Neural crest cell (in vitro differentiated cells): ENCODE measurements around the gene BARHL1. TPM values are rescaled to one million over a fixed set of nuclear protein-coding genes. Genes with fewer than 3 reads are reported as not detected.

Experiments used
- DNase-seq: peaks from one replicate; pipeline ENCODE4 v3.0.0; 2021; ENCODE audit warnings: low read depth, mixed read lengths, low spot score
- H3K27ac Mint-ChIP-seq: one replicate; pipeline ENCODE4 v1.8.0; 2021; ENCODE audit warnings: mild to moderate bottlenecking, mixed read lengths; ENCODE audit not compliant: unreplicated experiment
- H3K27me3 Mint-ChIP-seq: 2 replicates; pipeline ENCODE4 v1.8.0; 2021; ENCODE audit warnings: low read depth, mild to moderate bottlenecking, mixed read lengths
- H3K36me3 Mint-ChIP-seq: 2 replicates; pipeline ENCODE4 v1.8.0; 2021; ENCODE audit warnings: low read depth, mild to moderate bottlenecking, mixed read lengths
- H3K4me1 Mint-ChIP-seq: 2 replicates; pipeline ENCODE4 v1.8.0; 2021; ENCODE audit warnings: mixed read lengths
- H3K4me3 Mint-ChIP-seq: one replicate; pipeline ENCODE4 v1.8.0; 2021; ENCODE audit warnings: mild to moderate bottlenecking, mixed read lengths
- H3K9me3 Mint-ChIP-seq: 2 replicates; pipeline ENCODE4 v1.8.0; 2021; ENCODE audit warnings: mixed read lengths
- CTCF ChIP-seq: fragments of 200-600 bp; sonication (generic); conservative IDR thresholded peaks from 2 replicates; pipeline ENCODE4 v1.5.0; 2021; ENCODE audit warnings: antibody characterized with exemption, mild to moderate bottlenecking
- total RNA-seq: library from RNA; stranded (reverse); gene quantifications from 2 replicates; pipeline ENCODE4 v1.2.1, GENCODE V29; 2021

Gene BARHL1
- total RNA-seq, 1 donor from 2014 or later = not detected

- DNase-seq = no peak
- H3K36me3 Mint-ChIP-seq = no peaks in the 10 kb centered on the region
Observed at GRCh38 chr9:132571806-132572600, 10.4 kb upstream of the BARHL1 start.

GRCh38 chr9:132572921-132573320, 9.5 kb upstream of the BARHL1 start:
- no peak for DNase-seq
- no peaks in the 10 kb centered on the region for H3K9me3 Mint-ChIP-seq
- no peaks in the 10 kb centered on the region for H3K36me3 Mint-ChIP-seq
- no peak overlapping the region for H3K27ac Mint-ChIP-seq
- H3K27me3 Mint-ChIP-seq = peaks cover 44% of the 10 kb centered on the region
- peaks cover 12% of the 10 kb centered on the region for H3K4me1 Mint-ChIP-seq
- TF ChIP-seq CTCF = no peak
- no peak overlapping the region for H3K4me3 Mint-ChIP-seq

More at GRCh38 chr9:132571806-132572600, 10.4 kb upstream of the BARHL1 start:
- H3K27ac Mint-ChIP-seq = no peak overlapping the region
- peaks cover 12% of the 10 kb centered on the region for H3K4me1 Mint-ChIP-seq
- no peaks in the 10 kb centered on the region for H3K9me3 Mint-ChIP-seq
- no peak for TF ChIP-seq CTCF
- no peak overlapping the region for H3K4me3 Mint-ChIP-seq
- H3K27me3 Mint-ChIP-seq = peaks cover 35% of the 10 kb centered on the region

GRCh38 chr9:132575005-132575609, 7.3 kb upstream of the BARHL1 start:
- Mint-ChIP-seq H3K27ac (no peak overlapping the region), H3K36me3 (no peaks in the 10 kb centered on the region), H3K27me3 (peaks cover 66% of the 10 kb centered on the region), H3K4me3 (peak overlapping the region; percentile 38), H3K4me1 (peaks cover 12% of the 10 kb centered on the region), H3K9me3 (no peaks in the 10 kb centered on the region)
- TF ChIP-seq CTCF = peak; percentile 92
- peak; percentile 93 for DNase-seq

- peaks cover 72% of the 10 kb centered on the region for H3K27me3 Mint-ChIP-seq
- no peaks in the 10 kb centered on the region for H3K36me3 Mint-ChIP-seq
- no peak overlapping the region for H3K27ac Mint-ChIP-seq
- H3K9me3 Mint-ChIP-seq = no peaks in the 10 kb centered on the region
- no peak for DNase-seq
- TF ChIP-seq CTCF = no peak
- H3K4me1 Mint-ChIP-seq = peaks cover 12% of the 10 kb centered on the region
- no peak overlapping the region for H3K4me3 Mint-ChIP-seq
Observed at GRCh38 chr9:132575811-132576210, 6.6 kb upstream of the BARHL1 start.

GRCh38 chr9:132577119-132577518, 5.3 kb upstream of the BARHL1 start:
- H3K9me3 Mint-ChIP-seq = no peaks in the 10 kb centered on the region

More at GRCh38 chr9:132577119-132577518, 5.3 kb upstream of the BARHL1 start:
- Mint-ChIP-seq H3K4me1 (peaks cover 21% of the 10 kb centered on the region), H3K36me3 (no peaks in the 10 kb centered on the region), H3K27me3 (peaks cover 81% of the 10 kb centered on the region), H3K4me3 (no peak overlapping the region), H3K27ac (no peak overlapping the region)
- DNase-seq = no peak
- no peak for TF ChIP-seq CTCF
